Measurements from ENCODE around the gene UBR1. TPM values are rescaled to one million over a fixed set of nuclear protein-coding genes. Genes with fewer than 3 reads are reported as not detected.
"Not testable (repeated sequence)": the region's sequence is repeated elsewhere in the genome, so short reads cannot be mapped to it uniquely, and the experiment has no call there.

Gene UBR1
- 10 to 100 TPM; 18.3 to 31.3 (median 28.5) TPM for polyA plus RNA-seq (ENCODE audit: insufficient read depth in 1 of 5, insufficient read length in 5 of 5, low replicate concordance in 1 of 5)
- long read RNA-seq, donor 1, partial matches to known transcripts: 0 of 1 reads
- long read RNA-seq, donor 1, other reads (novel, unspliced or antisense): 0 of 1 reads
- long read RNA-seq, donor 2, full-length matches to known transcripts: 1 of 1 reads
- long read RNA-seq, donor 2, partial matches to known transcripts: 0 of 1 reads
- long read RNA-seq, donor 2, other reads (novel, unspliced or antisense): 0 of 1 reads
- long read RNA-seq, donor 3: 0 reads
- long read RNA-seq, donor 4, partial matches to known transcripts: 0 of 1 reads
- long read RNA-seq, donor 4, other reads (novel, unspliced or antisense): 0 of 1 reads
- long read RNA-seq, donor 5, partial matches to known transcripts: 0 of 1 reads
- long read RNA-seq, donor 5, other reads (novel, unspliced or antisense): 0 of 1 reads
- long read RNA-seq, donor 6, partial matches to known transcripts: 0 of 1 reads
- long read RNA-seq, donor 6, other reads (novel, unspliced or antisense): 0 of 1 reads
- long read RNA-seq, donor 7: 0 reads
- long read RNA-seq, donor 8: 0 reads

DNA sequence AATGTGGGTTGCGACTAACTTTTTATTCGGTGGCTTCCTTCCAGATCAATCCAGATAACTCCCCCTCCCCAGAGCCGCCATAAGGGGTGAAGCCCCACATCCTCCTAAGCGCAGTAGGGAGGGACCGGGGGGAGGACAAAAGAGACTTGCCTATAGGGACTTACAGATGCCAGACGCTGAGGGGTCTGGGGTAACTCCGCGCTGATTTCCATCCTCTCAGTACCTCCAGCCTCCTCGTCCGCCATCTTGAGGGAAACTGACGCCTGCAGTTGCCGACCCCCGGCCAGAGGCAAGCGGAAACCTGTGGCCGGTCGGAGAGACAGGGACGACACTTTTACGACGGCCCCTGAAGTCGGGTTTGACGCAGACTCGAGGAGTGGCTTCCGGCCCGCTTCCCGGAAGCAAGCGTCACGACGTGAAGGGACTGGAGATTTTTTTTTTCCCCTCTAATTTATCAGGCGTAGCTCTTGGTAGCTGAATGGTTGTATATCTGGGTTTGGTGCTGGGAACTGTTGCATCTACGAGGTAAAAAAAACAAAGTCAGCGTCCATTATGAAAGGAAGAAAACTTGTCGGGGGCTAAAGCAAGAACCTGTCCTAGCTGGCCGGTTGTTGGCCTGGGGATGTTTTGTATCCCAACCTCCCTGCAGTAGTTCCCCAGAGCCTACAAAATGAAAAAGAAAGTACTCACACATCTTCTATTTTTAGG lies at the start of gene UBR1:
UBR1 (minus strand) TSS at position 261 of the 708 bp plus-strand sequence; CDS start at position 245, 16 bp downstream.
- DNase-seq: peak; percentile 90 to 91

DNA sequence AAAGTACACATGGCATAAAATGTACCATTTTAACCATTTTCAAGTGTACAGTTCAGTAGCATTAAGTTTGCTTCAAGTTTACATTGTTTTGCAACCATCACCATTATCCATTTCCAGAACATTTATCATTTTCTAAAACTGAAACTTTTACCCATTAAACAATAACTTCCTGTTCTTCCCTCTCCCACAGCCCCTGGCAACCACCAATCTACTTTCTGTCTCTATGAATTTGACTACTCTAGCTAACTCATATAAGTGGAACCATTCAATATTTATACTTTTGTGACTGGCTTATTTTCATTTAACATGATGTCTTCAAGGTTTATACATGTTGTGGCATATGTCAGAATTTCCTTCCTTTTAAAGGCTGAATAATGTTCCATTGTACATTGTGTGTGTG lies 47.4 kb upstream of the UBR1 start:
- DNase-seq: no peak

DNA sequence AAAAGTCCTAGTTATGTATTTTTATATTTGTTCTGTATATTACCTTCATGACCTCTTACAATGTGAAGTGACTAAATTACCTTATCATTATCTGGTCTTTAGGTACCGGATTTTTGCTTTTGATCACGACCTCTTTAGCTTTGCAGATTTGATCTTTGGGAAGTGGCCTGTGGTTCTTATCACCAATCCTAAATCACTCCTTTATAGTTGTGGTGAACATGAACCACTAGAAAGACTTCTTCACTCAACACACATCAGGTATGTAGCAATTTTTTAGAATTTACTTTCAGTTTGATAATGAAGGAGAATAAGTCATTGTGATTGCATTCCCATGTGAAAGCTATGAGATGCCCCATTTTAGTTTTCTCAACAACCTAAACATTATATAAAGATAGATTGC lies 45.9 kb upstream of the UBR1 start:
- no peak for DNase-seq

DNA sequence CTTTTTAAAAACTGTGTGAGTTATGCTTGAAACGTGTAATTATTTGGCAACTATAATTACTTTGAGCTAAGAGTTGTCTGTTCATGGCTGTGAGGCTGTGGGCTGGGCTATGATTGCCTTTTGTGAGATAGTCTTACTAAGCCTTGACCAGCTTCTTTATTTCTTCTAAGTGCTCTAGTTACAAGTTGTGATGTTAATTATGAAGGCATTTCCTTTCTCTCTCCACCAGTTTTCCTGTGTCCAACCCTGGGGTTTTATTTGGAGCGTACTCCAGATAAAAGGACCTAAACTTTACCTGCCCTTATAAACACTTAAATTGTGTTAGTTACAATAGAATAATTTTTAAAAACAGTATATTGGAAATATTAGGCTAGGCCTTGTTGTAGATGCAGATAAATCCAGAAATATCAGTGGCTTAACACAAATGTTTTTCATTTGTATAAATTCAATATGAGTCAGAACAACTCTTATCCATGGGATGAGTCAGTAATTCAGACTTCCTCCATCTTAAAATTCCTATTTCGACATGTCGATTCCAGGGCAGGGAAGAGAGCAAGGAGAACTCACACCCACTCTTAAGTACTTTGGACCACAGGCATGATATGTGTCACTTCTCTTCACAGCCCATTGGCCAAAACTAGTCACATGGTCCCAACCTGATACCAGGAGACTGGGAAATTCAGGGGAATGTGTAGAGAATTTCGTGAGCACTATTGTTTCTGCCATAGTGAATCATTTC lies 44.5 kb upstream of the UBR1 start:
- DNase-seq: no peak

DNA sequence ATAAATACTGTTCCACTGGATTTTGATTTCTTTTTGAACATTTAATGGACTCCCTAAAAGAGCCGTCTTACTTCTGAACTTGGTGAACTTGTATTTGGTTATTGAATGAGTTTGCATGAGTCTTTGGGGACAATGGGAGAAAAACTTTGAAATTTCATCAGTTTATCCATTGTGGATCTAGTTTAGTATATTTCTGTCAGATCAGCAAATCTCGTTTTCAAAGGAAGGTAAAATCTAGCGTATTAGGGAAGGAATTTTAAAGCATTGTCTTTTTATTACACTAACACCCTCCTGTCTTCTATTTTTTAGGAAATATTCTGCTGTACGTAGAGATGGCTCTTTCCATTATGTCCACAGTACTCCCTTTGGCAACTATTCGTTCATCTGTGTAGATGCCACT lies 40.3 kb upstream of the UBR1 start:
- DNase-seq: no peak

DNA sequence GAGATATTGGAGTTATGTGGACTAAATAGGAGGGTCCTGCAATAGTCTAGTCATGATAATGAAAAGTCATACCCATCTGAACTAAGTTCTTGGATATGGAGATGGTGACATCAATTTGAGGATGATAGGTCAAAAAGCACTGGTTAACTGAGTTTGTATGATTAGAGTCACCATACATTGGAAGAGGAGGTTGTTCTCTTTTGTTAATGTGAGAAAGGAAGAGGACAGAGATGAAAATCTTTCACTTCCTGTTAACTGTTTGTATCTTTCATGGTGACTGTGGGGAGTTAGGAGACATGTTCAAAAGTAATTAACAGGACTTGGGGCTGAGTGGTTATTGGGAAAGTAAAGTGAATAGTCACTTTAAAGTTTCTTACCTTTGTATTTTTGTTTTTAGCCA lies 38.7 kb upstream of the UBR1 start:
- DNase-seq: no peak

DNA sequence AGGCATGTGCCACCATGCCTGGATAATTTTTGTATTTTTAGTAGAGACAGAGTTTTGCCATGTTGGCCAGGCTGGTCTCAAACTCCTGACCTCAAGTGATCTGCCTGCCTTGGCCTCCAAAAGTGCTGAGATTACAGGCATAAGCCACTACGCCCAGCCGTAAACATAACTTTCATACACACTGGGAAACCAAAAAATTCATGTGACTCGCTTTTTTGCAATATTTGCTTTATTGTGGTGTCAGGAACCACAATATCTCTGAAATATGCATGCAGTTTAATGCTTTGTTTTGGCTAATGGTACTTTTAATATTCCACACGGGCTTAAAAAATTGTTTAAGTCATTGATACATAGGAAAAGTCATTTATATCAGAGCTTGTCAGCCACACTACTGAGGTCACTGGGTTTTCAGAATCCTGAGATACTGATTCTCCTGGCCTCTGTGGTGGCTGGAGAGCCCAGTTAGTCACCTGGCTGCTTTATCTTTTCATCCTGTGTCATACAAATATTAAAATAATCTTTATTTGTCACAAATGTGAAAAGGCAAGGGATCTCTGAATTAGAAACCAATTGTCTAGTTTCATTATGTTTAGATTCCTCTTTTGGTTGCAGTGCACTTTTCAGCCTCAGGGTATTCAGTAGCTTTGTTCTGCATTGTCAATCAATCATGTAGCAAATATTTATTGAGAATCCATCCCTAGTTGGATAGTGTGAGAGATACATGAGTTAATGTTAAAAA lies 37.5 kb upstream of the UBR1 start:
- DNase-seq: no peak

DNA sequence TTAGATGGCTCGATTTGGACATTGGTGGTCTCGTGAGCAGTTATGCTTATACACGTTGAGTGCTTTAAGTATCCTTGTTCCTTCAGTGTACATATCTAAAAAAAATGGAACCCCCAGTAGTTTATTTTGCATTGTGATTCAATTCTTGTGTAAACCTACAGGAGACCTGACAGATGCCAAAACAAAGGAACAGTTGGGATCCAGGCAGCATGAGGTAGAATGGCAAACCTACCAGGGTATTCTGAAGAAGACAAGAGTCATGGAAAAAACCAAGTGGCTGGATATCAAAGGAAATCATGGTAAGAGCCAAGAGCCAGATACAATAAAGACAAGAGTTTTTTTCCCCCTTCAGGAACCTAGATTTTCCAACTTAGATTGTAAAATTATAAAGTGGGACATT lies 29.5 kb upstream of the UBR1 start:
- DNase-seq: no peak

DNA sequence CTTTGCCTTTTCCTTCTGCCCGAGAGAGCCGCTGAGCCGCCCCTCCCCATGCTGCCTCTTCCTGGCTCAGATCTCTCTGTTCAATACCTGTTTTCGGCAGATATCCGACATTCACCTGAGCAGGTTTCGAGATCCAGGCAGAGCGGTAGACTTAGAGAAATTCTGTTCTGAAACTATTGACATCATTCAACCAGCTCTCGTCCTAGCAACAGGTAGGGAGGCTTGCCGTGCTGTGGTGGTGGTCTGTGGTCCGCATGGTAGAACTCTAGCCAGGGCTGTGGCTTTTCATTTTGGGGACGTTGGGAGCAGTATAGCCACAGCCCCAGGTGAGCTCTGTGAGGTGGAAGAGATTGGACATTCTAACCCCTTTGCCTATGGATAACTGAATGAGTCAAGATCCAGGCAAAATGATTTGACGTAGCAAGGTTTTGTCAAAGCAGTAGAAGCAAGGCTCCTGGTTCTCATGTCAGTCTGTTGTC lies 28.4 kb upstream of the UBR1 start:
- no peak for DNase-seq

DNA sequence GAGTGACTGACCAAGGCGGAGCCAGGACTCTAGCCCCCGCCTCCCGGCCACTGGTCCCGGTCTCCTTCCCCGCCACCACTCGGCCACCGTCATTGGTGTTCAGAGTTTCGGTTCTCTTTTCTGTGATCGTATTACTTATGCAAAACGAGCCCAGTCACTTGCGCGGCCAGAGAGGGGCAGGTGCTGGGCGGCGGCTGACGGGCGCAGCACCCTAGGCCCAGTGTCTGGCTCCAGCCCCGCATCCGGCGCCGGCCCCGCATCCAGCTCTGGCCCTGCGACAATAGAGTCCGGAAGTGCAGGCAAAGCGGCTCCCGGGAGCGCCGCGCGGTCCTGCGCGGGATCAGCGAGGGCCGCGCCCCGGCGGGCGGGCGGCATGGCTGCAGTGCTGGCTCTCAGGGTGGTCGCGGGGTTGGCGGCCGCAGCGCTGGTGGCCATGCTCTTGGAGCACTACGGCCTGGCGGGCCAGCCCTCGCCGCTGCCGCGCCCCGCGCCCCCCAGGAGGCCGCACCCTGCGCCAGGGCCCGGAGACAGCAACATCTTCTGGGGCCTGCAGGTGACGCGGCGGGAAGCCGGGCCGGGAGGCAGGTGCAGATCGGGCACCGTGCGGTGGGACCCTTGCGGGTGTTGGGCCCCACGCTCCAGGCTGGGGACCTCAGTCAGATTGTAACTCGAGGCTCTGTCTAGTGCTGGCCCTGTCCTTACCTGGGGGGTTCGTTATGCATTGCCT lies 27.8 kb upstream of the UBR1 start, which contains the start of gene TMEM62:
TMEM62 (plus strand) TSS at position 157 of the 727 bp plus-strand sequence; CDS start at position 374, 217 bp downstream.
- DNase-seq: peak; percentile 50 to 69

DNA sequence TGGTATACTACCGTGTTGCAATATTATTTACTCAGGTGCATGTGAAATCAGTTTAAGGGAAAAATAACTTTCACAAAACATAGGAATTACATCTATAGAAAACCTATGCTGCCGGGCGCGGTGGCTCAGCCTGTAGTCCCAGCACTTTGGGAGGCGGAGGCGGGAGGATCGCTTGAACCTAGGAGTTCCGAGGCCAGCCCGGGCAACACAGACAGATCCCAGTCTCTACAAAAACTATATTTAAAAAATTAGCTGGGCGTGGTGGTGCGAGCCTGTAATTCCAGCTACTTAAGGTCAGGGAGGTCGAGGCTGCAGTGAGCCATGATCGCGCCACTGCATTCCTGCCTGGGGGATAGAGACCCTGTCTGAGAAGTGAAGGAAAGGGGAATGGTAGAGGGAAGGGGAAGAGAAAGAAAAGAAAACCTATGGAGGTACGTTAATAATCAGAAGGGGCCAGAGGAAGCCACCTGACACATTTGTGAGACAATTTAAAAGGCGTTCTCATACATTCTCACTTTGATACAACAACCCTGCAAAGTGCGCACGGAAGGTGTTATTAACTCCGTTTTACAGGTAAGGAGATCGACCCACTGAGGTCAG lies 27.1 kb upstream of the UBR1 start:
- no peak for DNase-seq

DNA sequence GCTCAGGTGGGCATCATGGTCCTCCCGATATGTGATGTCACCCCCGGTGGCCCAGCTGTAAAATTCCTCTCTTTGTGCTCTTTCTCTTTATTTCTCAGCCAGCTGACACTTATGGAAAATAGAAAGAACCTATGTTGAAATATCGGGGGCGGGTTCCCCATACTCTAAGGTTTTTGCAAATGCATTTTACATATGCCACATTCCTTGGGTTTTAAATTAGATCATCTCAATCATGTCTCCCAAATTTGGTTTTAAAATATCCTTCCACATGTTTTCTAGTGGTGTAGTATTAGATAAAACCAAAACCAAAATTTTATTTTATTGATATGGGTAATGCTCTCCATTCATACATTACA lies 23.1 kb upstream of the UBR1 start:
- DNase-seq: no peak

DNA sequence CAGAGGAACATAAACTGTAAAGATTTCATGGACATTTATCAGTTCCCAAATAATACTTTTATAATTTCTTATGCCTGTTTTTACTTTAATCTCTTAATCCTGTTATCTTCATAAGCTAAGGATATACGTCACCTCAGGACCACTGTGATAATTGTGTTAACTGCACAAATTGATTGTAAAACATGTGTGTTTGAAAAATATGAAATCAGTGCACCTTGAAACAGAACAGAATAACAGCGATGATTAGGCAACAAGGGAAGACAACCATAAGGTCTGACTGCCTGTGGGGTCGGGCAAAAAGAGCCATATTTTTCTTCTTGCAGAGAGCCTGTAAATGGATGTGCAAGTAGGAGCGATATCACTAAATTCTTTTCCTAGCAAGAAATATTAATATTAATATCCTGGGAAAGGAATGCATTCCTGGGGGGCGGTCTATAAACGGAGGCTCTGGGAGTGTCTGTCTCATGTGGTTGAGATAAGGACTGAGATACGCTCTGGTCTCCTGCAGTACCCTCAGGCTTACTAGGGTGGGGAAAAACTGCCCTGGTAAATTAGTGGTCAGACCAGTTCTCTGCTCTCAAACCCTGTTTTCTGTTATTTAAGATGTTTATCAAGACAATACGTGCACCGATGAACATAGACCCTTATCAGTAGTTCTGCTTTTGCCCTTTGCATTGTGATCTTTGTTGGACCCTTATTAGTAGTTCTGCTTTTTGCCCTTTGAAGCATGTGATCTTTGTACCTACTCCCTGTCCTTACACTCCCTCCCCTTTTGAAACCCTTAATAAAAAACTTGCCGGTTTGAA lies 22.5 kb upstream of the UBR1 start:
- DNase-seq: not testable (repeated sequence)

DNA sequence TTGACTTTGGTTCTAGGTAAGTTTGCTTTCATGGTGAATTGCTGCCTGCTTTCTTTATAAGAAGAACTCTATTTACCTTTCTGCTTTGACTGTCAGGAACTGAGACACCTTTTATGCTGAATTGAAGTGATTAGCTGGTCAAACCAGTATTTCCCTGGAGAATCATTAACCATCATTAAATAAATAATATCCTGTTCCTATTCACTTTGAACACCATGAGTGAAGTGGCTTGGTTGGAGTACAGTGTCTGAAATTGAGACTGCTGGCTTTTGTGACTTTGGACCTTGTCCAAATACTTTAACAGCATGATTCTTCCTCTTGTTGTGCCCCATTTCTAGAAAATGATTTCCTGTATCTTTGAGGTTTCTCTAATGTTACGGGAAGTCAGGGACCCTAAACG lies 21.9 kb upstream of the UBR1 start:
- DNase-seq: peak in 1 of 2 donors; percentile 58

DNA sequence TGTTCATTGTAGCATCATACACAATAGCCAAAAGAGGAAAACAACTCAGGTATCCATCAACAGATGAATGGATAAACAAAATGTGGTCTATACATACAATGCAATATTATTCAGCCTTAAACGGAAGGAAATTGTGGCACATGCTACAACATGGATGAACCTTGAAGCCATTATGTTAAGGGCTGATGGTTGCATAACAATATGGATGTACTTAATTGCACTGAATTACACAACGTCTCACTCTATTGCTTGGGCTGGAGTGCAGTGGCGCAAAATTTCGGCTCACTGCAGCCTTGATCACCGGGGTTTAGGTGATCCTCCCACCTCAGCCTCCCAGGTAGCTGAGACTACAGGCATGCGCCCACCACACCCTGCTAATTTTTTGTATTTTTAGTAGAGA lies 20.5 kb upstream of the UBR1 start:
- DNase-seq: no peak

DNA sequence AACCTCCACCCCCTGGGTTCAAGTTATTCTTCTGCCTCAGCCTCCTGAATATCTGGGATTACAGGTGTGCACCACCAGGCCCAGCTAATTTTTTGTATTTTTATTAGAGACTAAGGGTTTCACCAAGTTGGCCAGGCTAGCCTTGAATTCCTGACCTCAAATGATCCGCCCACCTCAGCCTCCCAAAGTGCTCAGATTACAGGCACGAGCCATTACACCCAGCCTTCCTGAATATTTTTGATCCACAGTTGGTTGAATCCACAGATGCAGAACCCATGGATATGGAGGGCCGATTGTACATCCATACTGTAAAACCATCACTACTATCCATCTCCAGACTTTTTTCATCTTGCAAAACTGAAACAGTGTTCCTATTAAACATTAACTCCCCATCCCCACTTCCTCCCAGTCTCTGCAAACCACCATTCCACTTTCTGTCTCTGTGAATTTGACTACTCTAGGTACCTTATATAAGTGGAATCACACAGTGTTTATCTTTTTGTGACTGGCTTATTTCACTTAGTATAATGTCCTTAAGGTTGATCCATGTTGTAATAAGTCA lies 19.3 kb upstream of the UBR1 start:
- no peak for DNase-seq

DNA sequence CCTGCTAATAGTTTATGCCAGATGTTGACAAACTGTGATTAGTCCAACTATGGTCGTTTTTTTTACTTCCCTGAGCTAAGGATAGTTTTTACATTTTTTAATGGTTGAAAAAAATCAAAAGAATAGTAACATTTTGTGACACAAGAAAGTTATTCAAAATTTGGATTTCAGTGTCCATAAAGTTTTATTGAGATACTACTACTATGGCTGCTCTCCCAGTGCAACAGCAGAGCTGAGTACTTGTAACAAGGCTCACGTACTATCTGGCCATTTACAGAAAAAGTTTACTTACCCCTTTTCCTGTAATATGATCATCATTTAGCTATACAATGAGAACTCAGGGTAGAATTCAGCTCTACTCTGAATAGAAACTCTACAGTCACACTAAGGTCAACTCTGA lies 16.0 kb upstream of the UBR1 start:
- DNase-seq: no peak

DNA sequence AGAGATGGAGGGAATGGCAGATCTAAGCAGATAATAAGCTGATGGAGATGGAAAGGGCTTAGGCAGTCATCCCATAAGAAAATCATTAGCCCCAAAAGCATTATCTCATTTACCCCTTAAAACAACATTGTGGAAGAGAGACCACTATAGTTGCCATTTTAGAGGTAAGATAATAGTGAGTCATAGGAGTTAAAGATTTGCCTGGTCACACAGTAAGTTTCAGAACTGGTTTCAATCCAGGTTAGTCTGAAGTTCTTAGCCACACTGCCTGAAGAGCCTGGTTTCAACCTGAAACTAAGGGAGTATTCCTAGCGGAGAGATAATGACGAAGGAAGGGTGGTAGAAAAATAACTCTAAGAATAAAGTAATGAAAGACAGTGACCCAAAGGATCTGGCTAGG lies 13.0 kb upstream of the UBR1 start:
- no peak for DNase-seq

DNA sequence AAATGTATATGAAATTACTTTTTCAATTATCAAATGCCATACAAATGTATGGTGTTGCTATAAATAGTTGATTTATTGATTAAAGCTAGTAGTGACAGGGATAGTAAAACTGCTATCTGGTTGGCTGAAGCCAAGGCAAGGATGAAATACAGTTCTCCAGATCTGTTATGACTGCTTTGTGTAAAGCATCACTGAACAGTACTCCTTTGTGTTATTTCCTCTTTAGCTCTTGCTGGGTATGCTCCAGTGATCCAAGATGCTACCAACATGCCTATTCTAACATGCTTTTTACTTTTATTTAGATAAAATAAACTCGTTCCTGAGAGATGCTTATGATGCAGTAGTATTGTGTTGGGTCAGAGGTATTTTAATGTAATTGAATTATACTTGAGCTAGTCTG lies 12.4 kb upstream of the UBR1 start:
- no peak for DNase-seq
